ENCODE measurements around the gene SLC2A1.
A peak's percentile ranks its signal among the peaks of the same experiment; 100 is the strongest.

The SLC2A1 gene

GRCh38 chr1:42979896-42980800, 21.5 kb upstream of the SLC2A1 start:
- peak; percentile 37 for DNase-seq (ENCODE audit: low spot score)

DNA sequence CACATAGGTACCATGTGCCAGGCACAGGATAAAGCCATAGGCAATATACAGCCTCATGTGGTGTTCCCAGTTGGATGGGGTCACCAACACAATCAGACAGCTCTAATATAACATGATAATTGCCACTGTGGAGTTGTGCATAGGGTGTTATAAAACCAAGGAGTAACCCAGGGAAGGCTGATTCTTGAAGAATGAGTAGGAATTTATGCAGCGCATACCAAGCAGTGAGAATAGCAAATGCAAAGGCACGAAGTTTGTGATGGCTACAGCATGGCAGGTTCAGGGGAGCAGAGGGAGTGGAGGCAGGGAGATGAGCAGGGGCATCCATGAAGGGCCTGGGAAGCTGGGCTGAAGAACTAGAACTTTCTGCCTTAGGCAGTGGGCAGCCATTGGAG, 20.4 kb upstream of the SLC2A1 start:
- DNase-seq (ENCODE audit: low spot score), result no peak

GRCh38 chr1:42978317-42979035, 19.8 kb upstream of the SLC2A1 start:
- no peak for DNase-seq (ENCODE audit: low spot score)

GRCh38 chr1:42977653-42978052, 19.0 kb upstream of the SLC2A1 start:
- no peak for DNase-seq (ENCODE audit: low spot score)

- no peak for DNase-seq (ENCODE audit: low spot score)
Measured at GRCh38 chr1:42975561-42976225, 17.0 kb upstream of the SLC2A1 start.

- DNase-seq (ENCODE audit: low spot score), result no peak
Measured at GRCh38 chr1:42974767-42975437, 16.2 kb upstream of the SLC2A1 start.

DNA sequence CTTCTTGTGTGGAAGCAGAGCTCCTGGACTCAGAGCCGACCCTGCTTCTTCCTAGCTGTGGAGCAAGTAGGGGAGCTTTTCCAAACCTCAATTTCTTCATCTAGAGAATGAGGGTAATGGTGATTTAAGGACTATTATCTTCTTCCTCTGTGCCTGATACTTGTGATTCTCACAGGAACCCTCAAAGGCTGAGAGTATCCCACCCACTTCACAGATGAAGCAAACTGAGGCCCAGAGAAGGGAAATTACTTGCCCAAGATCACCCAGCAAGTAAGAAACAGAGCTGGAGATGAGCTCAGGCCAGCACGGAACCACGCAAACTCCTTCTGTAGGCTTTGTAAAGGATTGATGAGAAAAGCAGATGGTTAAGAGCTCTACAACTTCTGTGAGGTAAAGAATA, 15.1 kb upstream of the SLC2A1 start:
- no peak for DNase-seq (ENCODE audit: low spot score)

DNA sequence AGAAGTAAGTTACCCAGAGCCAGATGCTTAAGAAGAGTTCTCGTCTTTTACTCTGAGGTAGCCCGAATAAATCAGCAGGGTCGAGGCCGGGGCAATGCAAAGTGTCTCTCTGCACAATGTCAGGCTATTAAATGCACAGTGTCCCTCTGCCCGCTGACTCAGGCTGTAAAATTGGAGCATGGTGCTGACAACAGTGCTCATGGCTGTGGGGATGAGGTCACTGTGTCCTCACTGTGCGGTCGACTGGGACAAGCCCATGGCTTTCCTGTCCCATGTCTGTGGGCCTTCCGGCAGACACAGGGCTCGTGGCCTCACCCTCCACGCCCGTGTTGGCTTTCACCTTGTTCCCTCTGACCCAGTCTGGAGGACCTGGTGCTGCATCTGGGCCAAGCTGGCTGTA, 14.6 kb upstream of the SLC2A1 start:
- DNase-seq (ENCODE audit: low spot score), result no peak

GRCh38 chr1:42971841-42972291, 13.2 kb upstream of the SLC2A1 start:
- DNase-seq (ENCODE audit: low spot score), result no peak

DNA sequence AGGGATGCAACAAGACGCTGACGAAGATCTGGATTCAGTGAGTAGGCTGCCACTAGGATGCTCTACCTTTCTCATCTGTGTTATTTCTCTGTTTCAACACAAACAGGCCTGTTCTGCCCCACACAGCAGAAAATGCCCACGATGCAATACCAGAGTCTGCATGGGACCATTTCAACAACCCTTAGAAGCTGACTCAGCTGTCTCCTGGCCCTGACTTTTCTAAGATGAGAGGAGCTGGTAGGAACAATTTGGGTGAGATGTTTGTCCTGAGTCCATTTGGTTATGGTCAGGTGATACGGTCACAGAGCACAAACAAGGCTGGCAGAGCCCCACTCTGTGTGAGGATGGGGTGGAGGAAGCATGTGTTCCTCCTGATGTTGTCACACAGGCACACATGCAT, 11.5 kb upstream of the SLC2A1 start:
- DNase-seq (ENCODE audit: low spot score), result no peak

GRCh38 chr1:42968654-42969053, 10.0 kb upstream of the SLC2A1 start:
- no peak for DNase-seq (ENCODE audit: low spot score)

DNA sequence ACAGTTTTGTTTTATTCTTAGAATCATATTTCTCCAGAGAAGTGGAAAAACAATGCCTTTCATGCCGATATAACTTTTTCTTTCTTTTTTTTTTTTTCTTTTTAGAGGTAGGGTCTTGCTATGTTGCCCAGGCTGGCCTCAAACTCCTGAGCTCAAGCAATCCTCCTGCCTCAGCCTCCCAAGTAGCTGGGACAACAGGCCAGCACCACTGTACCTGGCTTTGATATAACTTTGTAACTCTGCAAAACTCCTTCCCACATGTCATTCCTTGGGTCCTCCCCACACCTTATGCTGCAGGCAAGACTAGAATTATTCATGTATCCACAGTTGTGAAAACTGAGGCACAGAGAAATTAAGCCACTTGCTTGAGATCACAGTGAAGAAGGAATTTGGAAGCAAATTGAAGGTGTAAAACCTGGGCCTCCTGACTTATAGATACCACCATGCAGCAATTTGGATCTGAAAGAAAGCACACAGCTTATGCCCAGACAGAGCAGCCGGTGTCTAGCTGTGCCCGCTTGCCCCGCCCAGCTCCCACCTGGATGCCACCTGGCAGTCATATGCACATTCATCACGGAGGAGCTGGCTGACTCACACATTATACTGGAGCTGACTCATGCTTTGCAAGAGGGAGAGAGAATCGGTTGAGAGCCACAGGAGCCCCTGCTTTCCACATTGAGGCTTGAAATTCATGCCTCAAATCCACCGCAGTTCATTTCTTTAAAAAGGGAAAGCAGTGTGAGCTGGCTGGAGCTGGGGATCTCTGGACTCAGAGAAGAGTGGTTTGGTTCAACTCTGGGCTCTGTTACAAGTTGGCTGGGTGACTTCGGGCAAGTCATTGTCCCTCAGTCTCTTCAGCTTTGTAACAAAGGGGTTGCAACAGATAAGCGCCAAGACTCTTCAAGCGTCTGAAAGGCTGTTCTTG, 8.3 kb upstream of the SLC2A1 start:
- no peak for DNase-seq (ENCODE audit: low spot score)

- DNase-seq (ENCODE audit: low spot score), result no peak
Measured at GRCh38 chr1:42965378-42965777, 6.7 kb upstream of the SLC2A1 start.

GRCh38 chr1:42964044-42964812, 5.6 kb upstream of the SLC2A1 start:
- no peak for DNase-seq (ENCODE audit: low spot score)

DNA sequence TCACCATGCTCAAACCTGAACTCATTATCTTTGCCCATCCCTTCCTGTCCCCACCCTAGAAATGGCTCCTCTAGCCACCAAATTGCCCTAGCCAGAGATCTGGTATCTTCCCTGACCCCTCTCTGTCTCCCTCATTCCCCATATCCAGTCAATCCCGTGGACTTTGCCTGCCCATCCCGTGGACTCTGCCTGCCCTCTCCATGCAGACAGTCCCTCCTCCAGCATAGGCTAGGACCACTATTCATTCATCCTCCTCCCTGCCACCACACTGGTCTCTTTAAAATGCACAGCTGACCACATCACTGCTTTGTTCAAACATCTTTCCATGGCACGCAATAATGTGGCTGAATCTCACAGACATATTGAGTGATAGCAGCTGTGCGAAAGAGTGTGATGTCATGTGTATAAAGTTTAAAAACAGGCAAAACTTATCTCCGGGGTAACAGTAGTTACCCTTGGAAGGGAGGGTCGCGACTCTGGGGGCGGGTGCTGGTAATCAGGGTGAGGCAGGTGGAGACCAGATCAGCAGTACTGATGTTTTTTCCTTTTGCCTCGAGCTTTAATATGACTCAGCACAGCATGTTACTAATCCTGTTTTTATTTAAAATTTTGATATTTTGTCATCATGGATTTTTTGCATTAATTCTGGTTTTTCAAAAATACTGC, 4.8 kb upstream of the SLC2A1 start:
- no peak for DNase-seq (ENCODE audit: low spot score)

- DNase-seq (ENCODE audit: low spot score), result no peak
Measured at GRCh38 chr1:42962641-42963377, 4.1 kb upstream of the SLC2A1 start.

GRCh38 chr1:42961312-42962091, 2.8 kb upstream of the SLC2A1 start:
- peak; percentile 93 for DNase-seq (ENCODE audit: low spot score)
